Stimulated activated CD8-positive, alpha-beta memory T cell treated with anti-CD3 and anti-CD28 coated beads, Interleukin-12 subunit alpha, Interleukin-12 subunit beta, amount 100 ng/mL, for 1 hour (primary cell): Measurements from ENCODE around the gene AK2.
A peak's percentile ranks its signal among the peaks of the same experiment; 100 is the strongest.
"Not testable (repeated sequence)": the region's sequence is repeated elsewhere in the genome, so short reads cannot be mapped to it uniquely, and the experiment has no call there.

ENCODE experiments used
- DNase-seq: peaks from one replicate; pipeline ENCODE4 v3.0.0-alpha.2; 2020; ENCODE audit warnings: low read depth

AK2 gene

GRCh38 chr1:33036526-33037503, at the start of gene AK2:
AK2 (minus strand) TSS chr1:33036883; CDS start chr1:33036828, 55 bp downstream.
- DNase-seq, result peak; percentile 79

GRCh38 chr1:33086384-33086850, 49.7 kb upstream of the AK2 start:
- no peak for DNase-seq

- DNase-seq, result no peak
These were observed 48.6 kb upstream of the AK2 start for GRCh38 chr1:33085332-33085731.

- no peak for DNase-seq
These were observed 46.0 kb upstream of the AK2 start for GRCh38 chr1:33082575-33083108.

GRCh38 chr1:33081554-33082305, 45.0 kb upstream of the AK2 start:
- DNase-seq, result no peak

- DNase-seq, result peak; percentile 97
These were observed 44.3 kb upstream of the AK2 start, which contains the start of gene AZIN2 for GRCh38 chr1:33080885-33081553. AZIN2 (plus strand) TSS chr1:33081153; CDS start chr1:33082250, 1,097 bp downstream.

- no peak for DNase-seq
These were observed 43.7 kb upstream of the AK2 start for GRCh38 chr1:33080373-33080772.

GRCh38 chr1:33078030-33078591, 41.4 kb upstream of the AK2 start:
- DNase-seq, result no peak

- DNase-seq, result no peak
These were observed 37.7 kb upstream of the AK2 start for GRCh38 chr1:33074193-33074945.

GRCh38 chr1:33072707-33073106, 36.0 kb upstream of the AK2 start:
- DNase-seq, result no peak

- DNase-seq, result no peak
These were observed 33.9 kb upstream of the AK2 start for GRCh38 chr1:33070628-33071027.

GRCh38 chr1:33068108-33068507, 31.4 kb upstream of the AK2 start:
- not testable (repeated sequence) for DNase-seq

GRCh38 chr1:33066477-33066876, 29.8 kb upstream of the AK2 start:
- DNase-seq, result not testable (repeated sequence)

- no peak for DNase-seq
These were observed 28.6 kb upstream of the AK2 start for GRCh38 chr1:33065301-33065700.

GRCh38 chr1:33064284-33064683, 27.6 kb upstream of the AK2 start:
- DNase-seq, result not testable (repeated sequence)

- DNase-seq, result no peak
These were observed 25.2 kb upstream of the AK2 start for GRCh38 chr1:33061834-33062233.

GRCh38 chr1:33060579-33061083, 23.9 kb upstream of the AK2 start:
- DNase-seq, result no peak

- no peak for DNase-seq
These were observed 20.4 kb upstream of the AK2 start for GRCh38 chr1:33057095-33057494.

GRCh38 chr1:33056426-33056825, 19.7 kb upstream of the AK2 start:
- DNase-seq, result no peak

- DNase-seq, result no peak
These were observed 18.7 kb upstream of the AK2 start for GRCh38 chr1:33055210-33056008.
